AG04450 (cell line): ENCODE results near the gene KCNQ2. TPM values are rescaled to one million over a fixed set of nuclear protein-coding genes. Genes with fewer than 3 reads are reported as not detected.

ENCODE experiments used
- CTCF ChIA-PET: fragments of 300-600, 350-600 bp; formaldehyde crosslinking; extraction: SDS; loops from one replicate; lab custom pipeline; 2022; ENCODE audit warnings: antibody characterized with exemption, inconsistent platforms; lab: Charles Lee
- POLR2A ChIA-PET: fragments of 350-600 bp; formaldehyde crosslinking; extraction: SDS; loops from one replicate; lab custom pipeline; 2021; ENCODE audit warnings: antibody characterized with exemption, inconsistent platforms; lab: Yijun Ruan, JAX
- DNase-seq: peaks from one replicate; pipeline ENCODE4 v3.0.0-alpha.2; 2011; ENCODE audit warnings: low read depth, low spot score
- H3K27ac ChIP-seq: one replicate; pipeline ENCODE4 v1.5.1; 2012; ENCODE audit warnings: low read depth, low read length, control low read depth
- H3K27me3 ChIP-seq: one replicate; pipeline ENCODE4 v1.6.0; 2012; ENCODE audit warnings: low read length; ENCODE audit not compliant: control insufficient read depth, insufficient read depth
- H3K4me3 ChIP-seq: 2 replicates; pipeline ENCODE4 v1.5.1; 2011; ENCODE audit warnings: mild to moderate bottlenecking, low read depth, low read length, control low read depth
- H3K9me3 ChIP-seq: 2 replicates; pipeline ENCODE4 v1.5.1; 2012; ENCODE audit warnings: low read length; ENCODE audit not compliant: control insufficient read depth, insufficient read depth
- CTCF ChIP-seq: IDR thresholded peaks from 2 replicates; pipeline ENCODE4 v1.5.1; 2011; ENCODE audit warnings: low read depth, low read length, control low read depth, inconsistent platforms
- polyA plus RNA-seq: library from polyadenylated mRNA; depleted of rRNA; stranded (reverse); fragments of >200 nt; gene quantifications from 2 replicates; pipeline ENCODE4 v1.2.3, GENCODE V29; 2011

KCNQ2 gene
- polyA plus RNA-seq, 1 experiment, result not detected

- no peak overlapping the region for H3K4me3 ChIP-seq
- no peak for DNase-seq
- H3K27ac ChIP-seq, result no peak overlapping the region
- POLR2A ChIA-PET, result no interaction called here
- peaks cover 8% of the 10 kb centered on the region; the same call in 1 of the 2 replicates for H3K9me3 ChIP-seq
- TF ChIP-seq CTCF, result no peak
- CTCF ChIA-PET, result no interaction called here
- H3K27me3 ChIP-seq, result peaks cover 6% of the 10 kb centered on the region
These were observed 76.2 kb downstream of the KCNQ2 start for GRCh38 chr20:63396300-63396699.

- Histone ChIP-seq H3K4me3 (no peak overlapping the region), H3K9me3 (peaks cover 9% of the 10 kb centered on the region; the same call in 1 of the 2 replicates), H3K27ac (no peak overlapping the region), H3K27me3 (peaks cover 6% of the 10 kb centered on the region)
- ChIA-PET CTCF (no interaction called here), POLR2A (no interaction called here)
- TF ChIP-seq CTCF, result no peak
- no peak for DNase-seq
These were observed 76.7 kb downstream of the KCNQ2 start for GRCh38 chr20:63395723-63396122.

- H3K4me3 ChIP-seq, result no peak overlapping the region
- ChIA-PET POLR2A (no interaction called here), CTCF (no interaction called here)
- H3K9me3 ChIP-seq, result peaks cover 11% of the 10 kb centered on the region; the same call in 1 of the 2 replicates
- no peak for TF ChIP-seq CTCF
- H3K27me3 ChIP-seq, result peaks cover 6% of the 10 kb centered on the region
- no peak for DNase-seq
- no peak overlapping the region for H3K27ac ChIP-seq
These were observed 77.5 kb downstream of the KCNQ2 start for GRCh38 chr20:63394920-63395455.

- DNase-seq, result no peak
- Histone ChIP-seq H3K9me3 (peaks cover 11% of the 10 kb centered on the region; the same call in 1 of the 2 replicates), H3K4me3 (no peak overlapping the region), H3K27me3 (peaks cover 6% of the 10 kb centered on the region), H3K27ac (no peak overlapping the region)
- POLR2A ChIA-PET, result no interaction called here
- no peak for TF ChIP-seq CTCF
- CTCF ChIA-PET, result no interaction called here
These were observed 78.2 kb downstream of the KCNQ2 start for GRCh38 chr20:63394069-63394919.

- no peak for TF ChIP-seq CTCF
- Histone ChIP-seq H3K27ac (no peak overlapping the region), H3K9me3 (peaks cover 11% of the 10 kb centered on the region; the same call in 1 of the 2 replicates), H3K4me3 (no peak overlapping the region), H3K27me3 (peaks cover 6% of the 10 kb centered on the region)
- ChIA-PET CTCF (no interaction called here), POLR2A (no interaction called here)
- DNase-seq, result no peak
These were observed 78.9 kb downstream of the KCNQ2 start for GRCh38 chr20:63393566-63393965.
